CD4-positive, alpha-beta T cell treated with Interferon gamma for 1 hour (primary cell): ENCODE measurements around the gene ADPRH.

ENCODE experiments used
- DNase-seq: peaks from one replicate; pipeline ENCODE4 v3.0.0-alpha.2; 2020

ADPRH gene

GRCh38 chr3:119631516-119631915 is 52.2 kb downstream of the ADPRH start:
- DNase-seq = no peak

GRCh38 chr3:119632216-119632615 is 52.9 kb downstream of the ADPRH start:
- DNase-seq = no peak

DNA sequence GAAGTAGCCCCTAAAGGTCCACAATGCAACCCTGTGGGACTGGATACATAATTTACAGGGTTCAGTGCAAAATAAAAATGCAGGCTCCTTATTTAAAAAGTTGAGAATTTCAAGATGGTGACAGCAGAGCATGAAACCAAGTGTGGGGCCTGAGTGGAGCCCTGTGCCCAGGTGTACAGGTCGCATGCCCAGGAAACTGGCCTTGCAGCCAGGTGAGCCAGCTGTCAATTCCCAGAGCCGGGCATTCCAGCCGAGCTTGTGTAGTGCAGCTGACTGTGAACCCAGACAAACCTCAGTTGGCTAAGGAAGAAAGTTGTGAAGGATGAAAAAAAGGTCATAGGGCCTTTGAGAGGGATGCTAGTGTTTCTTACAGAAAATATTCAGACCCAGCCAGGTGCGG is 53.5 kb downstream of the ADPRH start:
- DNase-seq = no peak

DNA sequence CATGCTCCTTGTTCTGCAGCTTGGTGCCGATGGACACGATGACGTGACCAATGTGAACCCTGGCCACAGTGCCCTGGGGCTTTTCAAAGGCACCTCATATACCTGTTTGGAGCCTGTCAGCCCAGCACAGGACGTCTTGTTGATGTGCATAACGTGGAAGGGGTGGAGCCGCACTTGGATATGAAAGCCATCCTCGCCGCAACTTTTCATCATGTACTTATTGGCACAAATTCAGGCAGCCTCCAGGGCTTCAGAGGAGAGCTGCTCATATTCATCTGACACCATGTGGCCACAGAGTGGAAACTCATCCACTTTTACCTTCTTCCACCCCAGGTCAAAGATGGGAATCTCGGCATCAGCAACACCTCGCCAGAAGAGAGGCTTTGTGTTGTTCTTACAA is 56.4 kb downstream of the ADPRH start:
- DNase-seq = no peak

DNA sequence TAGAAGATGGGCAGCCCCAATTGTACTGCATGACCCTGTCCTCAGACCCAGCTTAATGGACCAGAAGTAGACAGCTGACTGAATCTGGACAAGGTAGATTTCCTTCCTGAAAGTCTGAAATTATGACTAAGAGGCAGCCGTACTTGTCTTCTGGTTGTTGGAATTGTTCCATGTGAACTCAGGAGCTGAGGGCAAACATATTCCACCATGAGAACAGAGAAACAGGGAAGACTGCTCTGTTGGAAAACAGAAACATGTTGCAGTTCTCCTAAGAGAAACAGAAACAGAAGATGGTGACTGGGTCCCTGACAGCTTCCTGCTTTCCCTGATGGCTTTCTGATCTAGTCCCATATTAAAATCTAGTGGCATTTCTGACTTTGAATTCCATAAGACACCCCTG is 57.0 kb downstream of the ADPRH start:
- DNase-seq = no peak

- no peak for DNase-seq
Observed at GRCh38 chr3:119636891-119637611, 57.8 kb downstream of the ADPRH start.

DNA sequence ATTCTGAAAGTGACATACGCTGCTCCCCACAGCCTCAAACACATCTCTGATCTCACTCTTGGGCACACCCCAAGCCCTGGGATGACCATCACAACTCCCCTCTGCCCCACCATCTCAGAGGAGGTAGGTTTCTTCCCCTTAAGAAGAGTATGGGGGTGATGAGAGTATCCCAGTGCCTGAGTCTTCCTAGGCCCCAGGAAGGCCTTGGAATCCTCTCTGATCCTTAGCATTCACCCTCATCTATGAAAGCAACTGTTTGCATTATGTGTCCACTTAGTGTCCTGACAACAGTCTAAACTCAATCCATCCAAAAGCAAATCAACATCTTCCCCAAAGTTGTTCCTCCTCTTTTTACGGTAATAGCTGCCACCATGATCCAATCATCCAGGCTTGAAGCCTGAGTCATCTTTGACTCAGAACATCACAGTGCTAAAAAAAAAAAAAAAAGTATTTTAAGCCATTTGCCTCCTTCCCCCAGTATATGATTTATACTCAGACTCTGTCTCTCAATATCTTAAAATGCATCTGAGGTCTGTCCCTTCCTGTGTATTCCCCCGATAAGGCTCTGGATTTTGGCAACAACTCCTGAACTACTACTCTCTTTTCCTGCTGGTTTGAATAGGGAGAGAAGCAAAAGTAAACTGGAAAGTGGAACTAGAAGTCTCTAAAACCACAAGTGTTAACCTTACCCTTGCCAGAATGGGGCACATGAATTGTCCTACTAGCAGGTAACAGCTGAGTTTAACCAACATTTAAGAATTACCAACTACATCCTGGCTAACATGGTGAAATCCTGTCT is 58.6 kb downstream of the ADPRH start:
- DNase-seq = peak; percentile 21
